Nephron progenitor cell (in vitro differentiated cells): ENCODE results near the gene SEMA5B.

Experiments used
- DNase-seq: peaks from one replicate; pipeline ENCODE4 v3.0.0; 2021
- H3K27ac Mint-ChIP-seq: 2 replicates; pipeline ENCODE4 v1.8.0; 2021; ENCODE audit warnings: mild to moderate bottlenecking, moderate library complexity, mixed read lengths
- H3K27me3 Mint-ChIP-seq: 2 replicates; pipeline ENCODE4 v1.8.0; 2021; ENCODE audit warnings: mild to moderate bottlenecking, low read depth, mixed read lengths; ENCODE audit not compliant: poor library complexity
- H3K36me3 Mint-ChIP-seq: 2 replicates; pipeline ENCODE4 v1.8.0; 2021; ENCODE audit warnings: low read depth, mixed read lengths
- H3K4me1 Mint-ChIP-seq: 2 replicates; pipeline ENCODE4 v1.8.0; 2021; ENCODE audit warnings: mixed read lengths
- H3K4me3 Mint-ChIP-seq: 2 replicates; pipeline ENCODE4 v1.8.0; 2021; ENCODE audit warnings: mild to moderate bottlenecking, moderate library complexity, mixed read lengths
- H3K9me3 Mint-ChIP-seq: 2 replicates; pipeline ENCODE4 v1.8.0; 2021; ENCODE audit warnings: mild to moderate bottlenecking, moderate library complexity, mixed read lengths
- CTCF ChIP-seq: fragments of 200-600 bp; sonication (generic); IDR thresholded peaks from 2 replicates; pipeline ENCODE4 v1.5.0; 2021; ENCODE audit warnings: antibody characterized with exemption

SEMA5B gene

GRCh38 chr3:122920986-122921385 lies 106.6 kb downstream of the SEMA5B start:
- Mint-ChIP-seq H3K4me1 (no peaks in the 10 kb centered on the region), H3K27ac (no peak overlapping the region), H3K27me3 (peaks cover 24% of the 10 kb centered on the region), H3K36me3 (no peaks in the 10 kb centered on the region), H3K9me3 (no peaks in the 10 kb centered on the region), H3K4me3 (no peak overlapping the region)
- TF ChIP-seq CTCF = no peak
- DNase-seq = no peak

GRCh38 chr3:122919291-122919610 lies 108.3 kb downstream of the SEMA5B start:
- Mint-ChIP-seq H3K9me3 (no peaks in the 10 kb centered on the region), H3K4me1 (no peaks in the 10 kb centered on the region), H3K27ac (no peak overlapping the region), H3K27me3 (peaks cover 16% of the 10 kb centered on the region), H3K36me3 (no peaks in the 10 kb centered on the region), H3K4me3 (no peak overlapping the region)
- DNase-seq = no peak
- TF ChIP-seq CTCF = no peak

GRCh38 chr3:122918576-122919290 lies 108.8 kb downstream of the SEMA5B start:
- no peak for TF ChIP-seq CTCF
- H3K4me1 Mint-ChIP-seq = no peaks in the 10 kb centered on the region
- DNase-seq = peak; percentile 32
- no peak overlapping the region for H3K4me3 Mint-ChIP-seq
- no peaks in the 10 kb centered on the region for H3K9me3 Mint-ChIP-seq
- H3K36me3 Mint-ChIP-seq = no peaks in the 10 kb centered on the region
- H3K27ac Mint-ChIP-seq = no peak overlapping the region
- peaks cover 16% of the 10 kb centered on the region for H3K27me3 Mint-ChIP-seq

- no peaks in the 10 kb centered on the region for H3K9me3 Mint-ChIP-seq
- no peak overlapping the region for H3K4me3 Mint-ChIP-seq
- peaks cover 16% of the 10 kb centered on the region for H3K27me3 Mint-ChIP-seq
- H3K4me1 Mint-ChIP-seq = no peaks in the 10 kb centered on the region
- no peak overlapping the region for H3K27ac Mint-ChIP-seq
- no peak for TF ChIP-seq CTCF
- H3K36me3 Mint-ChIP-seq = no peaks in the 10 kb centered on the region
- no peak for DNase-seq
Measured at GRCh38 chr3:122917412-122917811, 110.2 kb downstream of the SEMA5B start.

- DNase-seq = no peak
- Mint-ChIP-seq H3K27ac (no peak overlapping the region), H3K4me1 (no peaks in the 10 kb centered on the region), H3K36me3 (no peaks in the 10 kb centered on the region), H3K9me3 (no peaks in the 10 kb centered on the region), H3K4me3 (no peak overlapping the region), H3K27me3 (peaks cover 16% of the 10 kb centered on the region)
- TF ChIP-seq CTCF = no peak
Measured at GRCh38 chr3:122916580-122916979, 111.0 kb downstream of the SEMA5B start.

- no peak for DNase-seq
- Mint-ChIP-seq H3K36me3 (no peaks in the 10 kb centered on the region), H3K9me3 (no peaks in the 10 kb centered on the region), H3K27me3 (peaks cover 16% of the 10 kb centered on the region), H3K4me3 (no peak overlapping the region), H3K27ac (no peak overlapping the region), H3K4me1 (no peaks in the 10 kb centered on the region)
- no peak for TF ChIP-seq CTCF
Measured at GRCh38 chr3:122916084-122916483, 111.5 kb downstream of the SEMA5B start.
